HG03571 (cell line): ENCODE data around the gene FOXJ1.

ENCODE experiments used
- ATAC-seq: cut with Tn5 transposase; IDR thresholded peaks from one replicate; pipeline ENCODE4 v1.9.1; 2021; ENCODE audit not compliant: unreplicated experiment

FOXJ1 gene

GRCh38 chr17:76125391-76125675, 15.7 kb downstream of the FOXJ1 start:
- ATAC-seq = no peak

- ATAC-seq = no peak
Observed at GRCh38 chr17:76124582-76125390, 16.3 kb downstream of the FOXJ1 start.

- ATAC-seq = no peak
Observed at GRCh38 chr17:76123749-76124581, 17.1 kb downstream of the FOXJ1 start.

- ATAC-seq = no peak
Observed at GRCh38 chr17:76123191-76123499, 17.9 kb downstream of the FOXJ1 start.

GRCh38 chr17:76122431-76123190, 18.4 kb downstream of the FOXJ1 start:
- ATAC-seq = no peak

GRCh38 chr17:76121932-76122430, 19.1 kb downstream of the FOXJ1 start:
- ATAC-seq = no peak

GRCh38 chr17:76120658-76121008, 20.4 kb downstream of the FOXJ1 start:
- ATAC-seq = no peak

GRCh38 chr17:76119409-76120371, 21.4 kb downstream of the FOXJ1 start:
- no peak for ATAC-seq

- no peak for ATAC-seq
Observed at GRCh38 chr17:76115138-76115754, 25.8 kb downstream of the FOXJ1 start.

GRCh38 chr17:76111956-76112355, 29.1 kb downstream of the FOXJ1 start:
- no peak for ATAC-seq

GRCh38 chr17:76107509-76107908, 33.5 kb downstream of the FOXJ1 start:
- no peak for ATAC-seq

- no peak for ATAC-seq
Observed at GRCh38 chr17:76106703-76107102, 34.3 kb downstream of the FOXJ1 start.

- no peak for ATAC-seq
Observed at GRCh38 chr17:76104896-76105231, 36.2 kb downstream of the FOXJ1 start.

- ATAC-seq = no peak
Observed at GRCh38 chr17:76104140-76104895, 36.7 kb downstream of the FOXJ1 start.

GRCh38 chr17:76103274-76104139, 37.5 kb downstream of the FOXJ1 start, which contains the start of gene EXOC7:
EXOC7 (minus strand) TSS chr17:76103787; CDS start chr17:76103692, 95 bp downstream.
- no peak for ATAC-seq

- ATAC-seq = no peak
Observed at GRCh38 chr17:76102944-76103273, 38.1 kb downstream of the FOXJ1 start.

GRCh38 chr17:76097716-76098295, 43.2 kb downstream of the FOXJ1 start:
- ATAC-seq = no peak

GRCh38 chr17:76095943-76096342, 45.1 kb downstream of the FOXJ1 start:
- ATAC-seq = no peak
